AG09309 (cell line): ENCODE results near the gene CRTAC1.

Source experiments
- DNase-seq: peaks from one replicate; pipeline ENCODE4 v3.0.0-alpha.2; 2010; ENCODE audit warnings: low read depth
- H3K4me3 ChIP-seq: 2 replicates; pipeline ENCODE4 v1.5.1; 2011; ENCODE audit warnings: mild to moderate bottlenecking, low read depth, low read length, moderate library complexity; ENCODE audit not compliant: control insufficient read depth
- CTCF ChIP-seq: IDR thresholded peaks from 2 replicates; pipeline ENCODE4 v1.5.1; 2011; ENCODE audit warnings: mild to moderate bottlenecking, low read depth, low read length, inconsistent platforms; ENCODE audit not compliant: insufficient read depth, control insufficient read depth; ENCODE audit errors: missing control alignments

CRTAC1 gene

DNA sequence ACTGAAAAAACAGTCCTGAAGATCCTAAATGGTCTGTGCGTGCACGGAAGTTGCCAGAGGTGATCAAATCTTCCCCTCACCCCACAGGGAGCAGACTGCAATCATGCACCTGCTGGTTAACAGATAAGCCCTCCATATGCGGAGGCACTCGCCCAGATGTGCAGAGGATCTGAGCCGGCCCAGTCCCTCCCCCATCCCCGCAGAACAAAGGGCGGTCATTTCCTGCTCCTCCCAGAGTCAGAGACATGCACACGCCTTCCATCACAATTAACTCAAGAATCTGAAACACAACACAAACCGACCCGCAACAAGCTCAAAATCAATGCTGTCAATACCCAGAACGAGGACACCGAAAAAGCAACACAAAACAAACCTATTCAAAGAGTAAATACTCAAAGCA is 24.2 kb downstream of the CRTAC1 start:
- no peak for TF ChIP-seq CTCF
- DNase-seq: no peak
- H3K4me3 ChIP-seq: no peak overlapping the region

DNA sequence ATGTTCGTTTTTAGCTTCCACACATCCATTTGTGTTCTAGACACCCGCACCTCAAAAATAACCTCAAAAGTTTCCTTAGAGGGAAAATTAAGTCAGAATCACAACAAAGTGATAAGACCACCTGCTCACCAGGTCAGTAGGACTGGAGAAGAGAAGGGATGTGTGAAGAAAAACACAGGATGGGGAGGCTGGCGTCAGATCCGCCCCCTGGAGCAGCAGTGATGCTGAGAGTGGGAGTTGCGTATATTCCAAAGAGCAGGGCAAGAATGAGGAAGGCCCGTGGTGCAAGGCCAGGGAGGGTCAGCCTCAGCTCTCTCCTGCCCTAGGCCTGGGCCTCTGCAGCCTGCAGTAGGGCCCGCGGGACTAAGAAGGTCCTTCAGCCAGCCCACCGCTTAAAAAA is 28.7 kb downstream of the CRTAC1 start:
- no peak for DNase-seq
- no peak for TF ChIP-seq CTCF
- no peak overlapping the region for H3K4me3 ChIP-seq

DNA sequence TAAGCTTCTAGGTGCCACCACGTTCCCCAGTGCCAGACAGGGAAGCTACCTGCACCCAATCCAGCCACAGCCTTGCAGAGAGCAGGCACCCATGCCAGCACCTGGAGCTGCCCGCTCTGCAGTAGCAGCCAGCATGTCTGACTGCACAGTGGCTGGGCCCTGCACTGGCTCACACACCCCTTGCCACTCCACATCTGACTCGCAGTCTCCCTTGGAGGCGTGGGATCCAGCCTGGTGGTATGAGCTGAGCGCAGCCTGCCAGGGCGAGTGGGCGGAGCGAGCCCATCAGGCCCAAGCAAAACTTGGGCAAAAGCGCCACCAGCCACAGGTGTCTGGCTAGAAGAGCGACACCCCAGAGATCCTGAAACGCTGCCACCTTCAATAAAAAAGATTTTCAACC is 30.1 kb downstream of the CRTAC1 start:
- no peak for DNase-seq
- TF ChIP-seq CTCF: no peak
- no peak overlapping the region for H3K4me3 ChIP-seq

- H3K4me3 ChIP-seq: no peak overlapping the region
- no peak for DNase-seq
- TF ChIP-seq CTCF: no peak
Measured at GRCh38 chr10:97999923-98000248, 30.5 kb downstream of the CRTAC1 start.

DNA sequence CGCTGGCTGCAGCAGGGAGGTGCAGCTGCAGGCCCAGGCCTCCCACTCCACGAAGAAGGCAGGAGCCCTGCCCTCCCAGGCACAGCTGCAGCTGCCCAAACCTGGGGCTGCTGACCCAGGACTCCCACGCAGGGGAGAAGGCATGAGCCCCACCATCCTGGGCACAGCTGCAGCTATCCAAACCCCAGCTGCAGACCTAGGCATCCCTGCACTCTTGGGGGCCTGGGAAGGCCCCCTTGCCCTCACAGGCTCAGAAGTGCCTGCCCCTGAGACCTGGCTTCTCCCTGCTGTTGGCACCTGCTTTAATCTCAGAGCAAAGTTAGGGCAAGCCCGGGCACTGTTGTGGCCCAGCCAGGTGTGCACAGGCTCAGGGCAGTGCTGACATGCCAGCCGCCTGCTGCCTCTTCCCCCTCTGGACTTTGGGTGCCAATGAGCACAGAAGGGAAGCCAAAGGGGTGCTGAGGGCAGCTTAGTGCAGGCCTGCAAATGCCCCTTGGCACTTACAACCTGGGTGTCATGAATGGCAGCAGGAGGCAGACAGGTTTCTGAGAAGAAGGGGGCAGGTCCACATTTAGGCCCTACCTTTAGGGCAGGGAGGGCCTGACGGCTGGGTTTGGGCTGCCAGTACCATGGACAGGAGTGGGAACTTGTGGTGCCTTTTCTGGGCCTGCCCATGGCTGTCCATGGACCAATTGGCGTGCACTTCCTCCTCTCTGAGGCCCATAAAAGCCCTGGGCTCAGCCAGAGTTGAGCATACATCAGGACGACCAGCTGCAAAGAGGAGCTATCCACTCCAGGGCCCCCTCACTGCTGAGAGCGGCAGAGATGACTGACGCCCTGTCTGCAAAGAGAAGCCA is 31.1 kb downstream of the CRTAC1 start:
- no peak for DNase-seq
- no peak for TF ChIP-seq CTCF
- H3K4me3 ChIP-seq: no peak overlapping the region

- TF ChIP-seq CTCF: no peak
- no peak overlapping the region for H3K4me3 ChIP-seq
- no peak for DNase-seq
Measured at GRCh38 chr10:97991871-97992270, 38.5 kb downstream of the CRTAC1 start.
